HG03196 (cell line): ENCODE results near the gene FER1L5.

Experiments
- ATAC-seq: cut with Tn5 transposase; IDR thresholded peaks from one replicate; pipeline ENCODE4 v1.9.1; 2021; ENCODE audit not compliant: unreplicated experiment

FER1L5 gene

GRCh38 chr2:96694816-96695455 lies 52.4 kb downstream of the FER1L5 start:
- ATAC-seq = no peak

GRCh38 chr2:96695602-96696001 lies 53.0 kb downstream of the FER1L5 start:
- ATAC-seq = no peak

- ATAC-seq = no peak
Measured at GRCh38 chr2:96697476-96697875, 54.9 kb downstream of the FER1L5 start.

- no peak for ATAC-seq
Measured at GRCh38 chr2:96698221-96698861, 55.8 kb downstream of the FER1L5 start.

- ATAC-seq = no peak
Measured at GRCh38 chr2:96699021-96699420, 56.5 kb downstream of the FER1L5 start.

- no peak for ATAC-seq
Measured at GRCh38 chr2:96699621-96700020, 57.1 kb downstream of the FER1L5 start.

- no peak for ATAC-seq
Measured at GRCh38 chr2:96700086-96700485, 57.5 kb downstream of the FER1L5 start.

GRCh38 chr2:96701636-96702035 lies 59.1 kb downstream of the FER1L5 start:
- no peak for ATAC-seq

- ATAC-seq = no peak
Measured at GRCh38 chr2:96702098-96702785, 59.7 kb downstream of the FER1L5 start.

- ATAC-seq = no peak
Measured at GRCh38 chr2:96703021-96703751, 60.6 kb downstream of the FER1L5 start.

GRCh38 chr2:96710985-96711384 lies 68.4 kb downstream of the FER1L5 start:
- ATAC-seq = no peak

GRCh38 chr2:96715658-96716057 lies 73.1 kb downstream of the FER1L5 start:
- no peak for ATAC-seq

- ATAC-seq = no peak
Measured at GRCh38 chr2:96716388-96716787, 73.8 kb downstream of the FER1L5 start.

GRCh38 chr2:96726131-96726530 lies 83.6 kb downstream of the FER1L5 start:
- no peak for ATAC-seq

- no peak for ATAC-seq
Measured at GRCh38 chr2:96727431-96727830, 84.9 kb downstream of the FER1L5 start.

GRCh38 chr2:96729748-96730147 lies 87.2 kb downstream of the FER1L5 start:
- ATAC-seq = no peak

- no peak for ATAC-seq
Measured at GRCh38 chr2:96730212-96730611, 87.6 kb downstream of the FER1L5 start.

- ATAC-seq = no peak
Measured at GRCh38 chr2:96733931-96734330, 91.4 kb downstream of the FER1L5 start.

- ATAC-seq = no peak
Measured at GRCh38 chr2:96734880-96735583, 92.5 kb downstream of the FER1L5 start.

GRCh38 chr2:96737251-96737650 lies 94.7 kb downstream of the FER1L5 start:
- no peak for ATAC-seq

- ATAC-seq = no peak
Measured at GRCh38 chr2:96737831-96738230, 95.3 kb downstream of the FER1L5 start.
